Fibroblast of mammary gland (primary cell): ENCODE measurements around the gene CMTM8.

Source experiments
- DNase-seq: peaks from one replicate; pipeline ENCODE4 v3.0.0-alpha.2; 2010; ENCODE audit warnings: low read depth
- H3K4me3 ChIP-seq: 2 replicates; pipeline ENCODE4 v1.5.1; 2011; ENCODE audit warnings: low read depth, mild to moderate bottlenecking, low read length, moderate library complexity; ENCODE audit not compliant: control insufficient read depth
- CTCF ChIP-seq: conservative IDR thresholded peaks from 2 replicates; pipeline ENCODE4 v1.5.1; 2011; ENCODE audit warnings: low read depth, low read length, inconsistent platforms; ENCODE audit not compliant: control insufficient read depth, insufficient read depth

The CMTM8 gene

GRCh38 chr3:32316976-32317375, 78.5 kb downstream of the CMTM8 start:
- no peak for TF ChIP-seq CTCF
- H3K4me3 ChIP-seq = no peak overlapping the region
- no peak for DNase-seq

DNA sequence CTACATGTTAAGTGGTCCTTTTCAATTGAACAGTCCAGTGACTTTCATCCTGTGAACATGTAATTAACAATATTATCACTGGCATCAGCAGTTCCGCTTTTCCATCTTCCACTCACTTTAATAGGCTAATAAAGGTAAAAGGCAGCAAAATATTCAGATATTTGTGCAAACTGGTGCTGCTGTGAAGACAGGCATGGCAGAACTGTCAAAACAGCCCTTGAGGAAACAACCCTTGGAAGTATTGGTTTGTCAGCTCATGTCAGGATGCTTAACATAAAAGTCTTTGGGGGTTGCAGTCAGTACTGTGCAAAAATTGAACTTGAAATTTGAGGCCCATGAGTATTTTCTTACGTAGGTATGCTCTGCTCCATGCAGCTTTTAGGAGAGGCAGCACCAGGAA, 81.1 kb downstream of the CMTM8 start:
- no peak overlapping the region for H3K4me3 ChIP-seq
- TF ChIP-seq CTCF = no peak
- no peak for DNase-seq

DNA sequence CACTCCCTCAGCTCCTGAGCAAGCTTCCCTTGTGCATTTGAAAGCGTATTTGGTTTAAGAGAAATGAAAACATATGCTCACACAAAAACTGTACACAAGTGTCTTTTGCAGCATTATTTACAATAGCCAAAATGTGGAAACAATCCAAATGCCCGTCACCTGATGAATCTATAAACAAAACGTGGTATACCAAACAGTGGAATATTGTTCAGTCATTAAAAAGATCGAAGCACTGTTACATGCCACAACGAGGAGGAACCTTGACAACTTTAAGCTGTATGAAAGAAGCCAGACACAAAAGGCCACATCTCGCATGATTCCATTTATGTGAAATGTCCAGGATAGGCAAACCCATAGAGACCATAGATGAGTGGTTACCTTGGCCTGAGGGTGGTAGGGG, 81.6 kb downstream of the CMTM8 start:
- no peak for TF ChIP-seq CTCF
- no peak overlapping the region for H3K4me3 ChIP-seq
- DNase-seq = no peak

DNA sequence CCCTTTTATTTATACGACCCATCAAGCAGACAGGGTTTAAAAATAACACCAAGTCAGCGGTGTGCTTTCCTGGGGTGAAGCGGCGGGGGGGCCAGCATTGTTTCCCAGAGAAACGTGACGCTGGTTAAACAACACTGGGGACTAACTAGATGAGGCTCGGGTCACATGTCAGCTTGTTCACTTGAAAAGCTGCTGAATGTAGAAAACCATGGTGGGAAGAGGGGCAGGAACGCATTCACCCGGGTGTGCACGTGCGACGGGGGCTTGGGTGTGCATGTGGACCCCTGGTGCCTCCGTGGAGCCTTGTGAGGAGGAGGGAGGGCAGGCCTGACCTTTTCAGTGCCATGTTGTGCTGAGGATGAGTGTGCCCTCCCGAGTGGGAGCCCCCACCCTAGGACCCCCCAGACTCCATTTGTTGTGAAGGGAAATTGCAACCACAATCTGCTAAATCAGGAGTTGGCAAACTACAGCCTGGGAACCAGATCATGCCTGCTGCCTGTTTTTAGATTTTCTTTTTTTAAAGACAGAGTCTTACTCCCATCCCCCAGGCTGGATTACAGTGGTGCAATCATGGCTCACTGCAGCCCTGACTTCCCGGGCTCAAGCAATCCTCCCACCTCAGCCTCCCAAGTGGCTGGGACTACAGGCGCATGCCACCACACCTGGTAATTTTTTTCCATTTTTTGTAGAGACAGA, 82.8 kb downstream of the CMTM8 start:
- no peak for DNase-seq
- TF ChIP-seq CTCF = no peak
- H3K4me3 ChIP-seq = no peak overlapping the region

DNA sequence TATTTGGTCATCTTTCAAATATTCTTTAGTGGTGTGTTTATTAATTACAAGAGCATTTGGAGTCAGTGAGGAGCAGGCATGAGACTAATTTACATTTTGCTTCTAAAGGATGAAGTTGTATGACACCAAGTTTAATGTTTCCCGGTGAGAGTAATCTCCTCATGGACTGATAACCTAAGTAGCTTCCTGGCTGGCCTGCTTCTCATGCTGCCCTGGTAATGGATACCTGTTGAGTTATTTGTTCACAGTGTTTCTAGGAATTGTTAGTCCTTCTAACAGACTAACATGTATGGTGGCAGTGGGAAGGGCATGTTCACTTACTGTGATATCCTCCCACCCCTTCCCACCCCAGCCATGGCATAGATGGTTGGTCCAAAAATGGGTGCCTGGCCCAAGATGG, 83.8 kb downstream of the CMTM8 start:
- TF ChIP-seq CTCF = no peak
- H3K4me3 ChIP-seq = no peak overlapping the region
- DNase-seq = no peak

- TF ChIP-seq CTCF = no peak
- no peak for DNase-seq
- no peak overlapping the region for H3K4me3 ChIP-seq
These were observed 85.1 kb downstream of the CMTM8 start for GRCh38 chr3:32323604-32324003.

GRCh38 chr3:32325201-32325600, 86.7 kb downstream of the CMTM8 start:
- no peak for TF ChIP-seq CTCF
- DNase-seq = no peak
- H3K4me3 ChIP-seq = no peak overlapping the region
